BJ (cell line): Measurements from ENCODE around the gene GPM6B. TPM values are rescaled to one million over a fixed set of nuclear protein-coding genes. Genes with fewer than 3 reads are reported as not detected.

ENCODE experiments used
- CTCF ChIA-PET: fragments of 350-600 bp; formaldehyde crosslinking; extraction: SDS; loops from one replicate; lab custom pipeline; 2021; ENCODE audit warnings: antibody characterized with exemption, inconsistent platforms; lab: Yijun Ruan, JAX
- POLR2A ChIA-PET: fragments of 300-600 bp; sonication (Branson Sonifier 250); formaldehyde crosslinking; extraction: SDS; loops from one replicate; lab custom pipeline; 2021; ENCODE audit warnings: antibody characterized with exemption; lab: Charles Lee
- DNase-seq: peaks from one replicate; pipeline ENCODE4 v3.0.0-alpha.2; 2011; ENCODE audit warnings: low read depth
- H3K27me3 ChIP-seq: 2 replicates; pipeline ENCODE4 v1.6.0; 2011; ENCODE audit warnings: low read length; ENCODE audit not compliant: control insufficient read depth, insufficient read depth
- H3K36me3 ChIP-seq: 2 replicates; pipeline ENCODE4 v1.5.1; 2011; ENCODE audit warnings: low read length; ENCODE audit not compliant: control insufficient read depth, insufficient read depth
- H3K4me3 ChIP-seq: 2 replicates; pipeline ENCODE4 v1.5.1; 2011; ENCODE audit warnings: low read depth, mild to moderate bottlenecking, control low read depth, low read length
- CTCF ChIP-seq: IDR thresholded peaks from 2 replicates; pipeline ENCODE4 v1.5.1; 2011; ENCODE audit warnings: low read depth, mild to moderate bottlenecking, control low read depth, inconsistent platforms, low read length, moderate library complexity; ENCODE audit not compliant: insufficient read depth
- polyA plus RNA-seq: library from polyadenylated mRNA; depleted of rRNA; stranded (reverse); fragments of >200 nt; gene quantifications from 2 replicates; pipeline ENCODE4 v1.2.3, GENCODE V29; 2011

The GPM6B gene
- polyA plus RNA-seq, 1 experiment: 1.1 TPM

GRCh38 chrX:13794417-13794816 is 22.5 kb downstream of the GPM6B start:
- no peak overlapping the region for H3K4me3 ChIP-seq
- no peak for TF ChIP-seq CTCF
- no peak for DNase-seq
- H3K27me3 ChIP-seq: no peaks in the 10 kb centered on the region
- H3K36me3 ChIP-seq: no peaks in the 10 kb centered on the region
- CTCF ChIA-PET: no interaction called here
- POLR2A ChIA-PET: no interaction called here

- ChIA-PET CTCF (no interaction called here), POLR2A (no interaction called here)
- DNase-seq: no peak
- no peak for TF ChIP-seq CTCF
- no peak overlapping the region for H3K4me3 ChIP-seq
- no peaks in the 10 kb centered on the region for H3K27me3 ChIP-seq
- no peaks in the 10 kb centered on the region for H3K36me3 ChIP-seq
Observed at GRCh38 chrX:13793897-13794296, 23.0 kb downstream of the GPM6B start.

- POLR2A ChIA-PET: no interaction called here
Observed at GRCh38 chrX:13791559-13791958, 25.3 kb downstream of the GPM6B start.

GRCh38 chrX:13791145-13791544 is 25.7 kb downstream of the GPM6B start:
- TF ChIP-seq CTCF: no peak
- no peaks in the 10 kb centered on the region for H3K27me3 ChIP-seq
- ChIA-PET CTCF (interaction anchor here (0.6 kb wide), 1 partner anchor 93 kb away, joined by 3 read pairs; no protein-coding TSS in a partner anchor), POLR2A (no interaction called here)
- no peaks in the 10 kb centered on the region for H3K36me3 ChIP-seq
- no peak overlapping the region for H3K4me3 ChIP-seq
- DNase-seq: no peak

More at GRCh38 chrX:13791559-13791958, 25.3 kb downstream of the GPM6B start:
- H3K36me3 ChIP-seq: no peaks in the 10 kb centered on the region
- H3K4me3 ChIP-seq: no peak overlapping the region
- H3K27me3 ChIP-seq: no peaks in the 10 kb centered on the region
- no peak for DNase-seq
- CTCF ChIA-PET: no interaction called here
- TF ChIP-seq CTCF: no peak

- POLR2A ChIA-PET: no interaction called here
- DNase-seq: no peak
Observed at GRCh38 chrX:13790206-13791131, 26.4 kb downstream of the GPM6B start.

More at GRCh38 chrX:13790206-13791131, 26.4 kb downstream of the GPM6B start:
- no peak for TF ChIP-seq CTCF
- CTCF ChIA-PET: interaction anchor here (0.6 kb wide), 1 partner anchor 93 kb away, joined by 3 read pairs; no protein-coding TSS in a partner anchor
- H3K36me3 ChIP-seq: no peaks in the 10 kb centered on the region
- no peak overlapping the region for H3K4me3 ChIP-seq
- H3K27me3 ChIP-seq: no peaks in the 10 kb centered on the region
